Measurements from ENCODE around the gene ZNF664.

Gene ZNF664

GRCh38 chr12:123992118-123992825 is 19.3 kb downstream of the ZNF664 start:
- no peak overlapping the region for H2AFZ ChIP-seq (ENCODE audit: low read depth, low read length)
- no peak overlapping the region for H3K9ac ChIP-seq (ENCODE audit: low read length)
- H3K36me3 ChIP-seq (replicated peaks; ENCODE audit: low read depth, low read length) = peaks cover 31% of the 10 kb centered on the region
- H3K9me3 ChIP-seq (ENCODE audit: insufficient read depth, low read length) = no peaks in the 10 kb centered on the region
- H3K4me3 ChIP-seq (ENCODE audit: low read length) = no peak overlapping the region
- H3K27ac ChIP-seq (ENCODE audit: low read length) = no peak overlapping the region
- H3K4me2 ChIP-seq (ENCODE audit: low read length) = no peak overlapping the region
- TF ChIP-seq EZH2phosphoT487 (IDR thresholded peaks at IDR 0.05; ENCODE audit: low read depth) (no peak), CTCF (IDR thresholded peaks at IDR 0.05; ENCODE audit: low read depth, low read length) (no peak)
- H3K4me1 ChIP-seq (ENCODE audit: low read length) = peaks cover 5% of the 10 kb centered on the region; the same call in 1 of the 2 replicates
- peaks cover 5% of the 10 kb centered on the region; the same call in 1 of the 2 replicates for H3K79me2 ChIP-seq (ENCODE audit: low read length)
- peaks cover 18% of the 10 kb centered on the region for H4K20me1 ChIP-seq (ENCODE audit: insufficient read depth, low read length)
- H3K27me3 ChIP-seq (ENCODE audit: low read depth, low read length) = no peaks in the 10 kb centered on the region

DNA sequence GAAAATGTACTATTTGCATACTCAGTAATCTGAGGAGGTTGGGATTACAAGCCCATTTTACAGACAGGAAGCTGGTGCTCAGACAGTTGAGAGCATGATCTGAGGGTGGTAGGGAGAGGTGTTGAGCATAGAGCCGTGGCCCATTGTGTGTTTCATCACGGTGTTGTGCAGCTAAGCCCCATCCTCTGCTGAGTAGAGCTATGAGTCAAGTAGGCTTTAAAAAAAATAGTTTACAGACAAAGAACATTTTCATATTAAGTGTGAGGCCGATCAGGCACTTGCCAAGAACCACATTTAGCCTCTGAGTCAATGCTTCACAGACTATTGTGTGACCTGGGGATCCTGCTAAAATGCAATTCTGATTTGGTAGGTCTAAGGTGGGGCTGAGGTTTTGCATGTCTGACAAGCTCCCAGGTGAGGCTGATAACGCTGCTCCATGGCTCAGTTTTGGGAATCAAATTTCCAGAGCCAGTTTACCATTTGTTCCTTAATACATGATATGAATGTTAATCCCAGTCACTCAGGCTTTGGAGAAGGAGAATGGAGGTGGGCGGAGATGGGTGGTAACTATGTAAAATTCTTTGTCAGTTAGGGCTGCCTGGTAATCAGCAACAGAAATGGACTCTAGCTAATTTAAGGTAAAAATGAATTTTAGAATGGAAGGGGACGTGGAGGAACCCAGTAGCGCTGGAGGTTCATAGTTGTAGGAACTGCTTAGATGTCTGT is 22.2 kb downstream of the ZNF664 start:
- Histone ChIP-seq H3K4me1 (ENCODE audit: low read length) (peaks cover 5% of the 10 kb centered on the region; the same call in 1 of the 2 replicates), H3K4me3 (ENCODE audit: low read length) (no peak overlapping the region), H3K36me3 (replicated peaks; ENCODE audit: low read depth, low read length) (peaks cover 24% of the 10 kb centered on the region), H4K20me1 (ENCODE audit: insufficient read depth, low read length) (peaks cover 19% of the 10 kb centered on the region), H2AFZ (ENCODE audit: low read depth, low read length) (no peak overlapping the region), H3K79me2 (ENCODE audit: low read length) (peaks cover 5% of the 10 kb centered on the region; the same call in 1 of the 2 replicates), H3K27me3 (ENCODE audit: low read depth, low read length) (no peaks in the 10 kb centered on the region), H3K4me2 (ENCODE audit: low read length) (no peak overlapping the region), H3K9me3 (ENCODE audit: insufficient read depth, low read length) (no peaks in the 10 kb centered on the region), H3K27ac (ENCODE audit: low read length) (no peak overlapping the region), H3K9ac (ENCODE audit: low read length) (no peak overlapping the region)
- TF ChIP-seq CTCF (IDR thresholded peaks at IDR 0.05; ENCODE audit: low read depth, low read length) (no peak), EZH2phosphoT487 (IDR thresholded peaks at IDR 0.05; ENCODE audit: low read depth) (no peak)

GRCh38 chr12:123996581-123996980 is 23.6 kb downstream of the ZNF664 start:
- TF ChIP-seq CTCF (IDR thresholded peaks at IDR 0.05; ENCODE audit: low read depth, low read length) = no peak
- TF ChIP-seq EZH2phosphoT487 (IDR thresholded peaks at IDR 0.05; ENCODE audit: low read depth) = no peak
- H3K9me3 ChIP-seq (ENCODE audit: insufficient read depth, low read length) = no peaks in the 10 kb centered on the region
- peaks cover 19% of the 10 kb centered on the region for H4K20me1 ChIP-seq (ENCODE audit: insufficient read depth, low read length)
- no peak overlapping the region for H3K27ac ChIP-seq (ENCODE audit: low read length)
- peaks cover 5% of the 10 kb centered on the region; the same call in 1 of the 2 replicates for H3K79me2 ChIP-seq (ENCODE audit: low read length)
- no peak overlapping the region for H3K4me2 ChIP-seq (ENCODE audit: low read length)
- H2AFZ ChIP-seq (ENCODE audit: low read depth, low read length) = no peak overlapping the region
- no peaks in the 10 kb centered on the region for H3K27me3 ChIP-seq (ENCODE audit: low read depth, low read length)
- peaks cover 24% of the 10 kb centered on the region for H3K36me3 ChIP-seq (replicated peaks; ENCODE audit: low read depth, low read length)
- peaks cover 5% of the 10 kb centered on the region; the same call in 1 of the 2 replicates for H3K4me1 ChIP-seq (ENCODE audit: low read length)
- H3K9ac ChIP-seq (ENCODE audit: low read length) = no peak overlapping the region
- H3K4me3 ChIP-seq (ENCODE audit: low read length) = no peak overlapping the region
